Gastroesophageal sphincter (tissue), 3 donors: ENCODE results near the gene ALPI.

Experiments
- CTCF ChIP-seq, 4 experiments: fragments of 200-600 bp in 2 of 4; fragments of 450-650 bp in 2 of 4; sonication (generic) in 1 of 4; IDR thresholded peaks; one replicate each; pipeline ENCODE4 v1.5.1; 2017 to 2019; ENCODE audit warnings: antibody characterized with exemption in 4 of 4, mild to moderate bottlenecking in 2 of 4, moderate library complexity in 2 of 4
- POLR2A ChIP-seq, 2 donors: fragments of 450-650 bp; IDR thresholded peaks; one replicate each; pipeline ENCODE4 v1.6.1; 2017; ENCODE audit warnings: antibody characterized with exemption in 2 of 2, mild to moderate bottlenecking in 2 of 2, moderate library complexity in 1 of 2

GRCh38 chr2:232419245-232420072 lies 36.5 kb upstream of the ALPI start:
- TF ChIP-seq CTCF (IDR thresholded peaks at IDR 0.05) (no peak), POLR2A (IDR thresholded peaks at IDR 0.05) (no peak)
